ENCODE data around the gene MTHFS. TPM values are rescaled to one million over a fixed set of nuclear protein-coding genes. Genes with fewer than 3 reads are reported as not detected.
"Not testable (repeated sequence)": the region's sequence is repeated elsewhere in the genome, so short reads cannot be mapped to it uniquely, and the experiment has no call there.

Gene MTHFS
- polyA plus RNA-seq, 3 donors: 32.9 to 36.0 (median 33.8) TPM

DNA sequence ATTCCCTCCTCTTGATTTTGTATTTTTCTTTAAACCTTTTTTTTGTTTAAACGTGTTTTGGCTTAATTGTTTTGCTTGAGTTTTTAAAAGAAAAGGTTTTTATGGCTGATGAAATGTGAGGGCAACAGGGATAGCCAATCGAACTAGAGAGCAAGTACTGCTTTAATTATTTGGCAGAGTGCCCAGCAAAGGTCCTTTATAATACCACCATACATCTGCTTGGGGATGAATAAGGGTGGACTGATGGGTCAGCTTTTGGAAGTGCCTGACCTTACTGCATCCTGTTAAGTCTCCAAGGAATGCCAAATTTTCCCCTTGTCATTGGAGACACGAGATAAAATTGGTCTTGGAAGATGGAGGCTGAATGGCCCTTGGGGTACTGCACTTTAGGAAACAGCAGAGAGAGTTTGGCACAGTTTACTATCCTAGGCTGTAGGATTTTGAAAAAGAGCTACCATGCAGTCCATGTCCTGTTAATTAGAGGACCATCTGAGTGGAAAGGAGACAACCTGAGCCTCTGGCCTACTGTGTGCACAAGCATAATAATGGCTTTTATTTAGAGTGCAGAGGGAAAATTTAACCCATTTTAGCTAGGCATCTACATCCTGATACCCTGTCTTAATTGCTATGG, 19.8 kb upstream of the MTHFS start:
- no peak for DNase-seq (ENCODE audit: low read depth in 3 of 3, low spot score in 2 of 3)

DNA sequence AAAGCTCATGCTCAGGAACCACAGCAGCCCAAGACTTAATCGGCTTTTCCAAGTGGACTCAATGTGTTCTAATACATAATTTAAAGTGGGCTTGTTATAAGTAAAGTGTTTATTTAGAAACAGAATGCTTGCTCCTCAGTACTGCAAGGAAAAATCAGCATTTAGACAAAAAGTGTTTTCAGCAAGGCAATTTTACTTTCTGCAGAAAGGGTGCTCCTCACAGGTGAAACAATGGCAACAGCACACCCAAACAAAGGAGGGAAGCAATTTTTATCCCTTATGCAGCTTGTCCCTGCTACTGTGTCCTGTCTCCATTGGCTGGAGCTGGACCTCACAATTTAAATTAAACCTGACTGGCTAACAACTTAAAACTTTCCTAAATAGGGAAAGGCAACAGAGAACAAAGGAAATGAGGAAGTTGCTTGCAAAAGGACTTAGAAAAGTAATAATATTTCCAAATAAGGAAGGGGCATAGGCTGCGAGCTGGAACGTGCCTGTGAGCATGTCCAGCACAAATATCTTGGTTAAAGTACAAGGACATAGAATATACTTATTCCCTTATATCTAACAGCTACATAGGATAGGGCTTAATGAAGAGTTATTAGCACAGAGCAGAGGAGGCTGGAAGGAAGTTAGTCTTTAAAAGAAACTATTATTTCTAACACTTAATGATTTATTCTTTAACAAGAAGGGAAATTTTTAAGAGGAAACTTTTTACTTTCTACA, 19.1 kb upstream of the MTHFS start:
- not testable (repeated sequence) for DNase-seq (ENCODE audit: low read depth in 3 of 3, low spot score in 2 of 3)

DNA sequence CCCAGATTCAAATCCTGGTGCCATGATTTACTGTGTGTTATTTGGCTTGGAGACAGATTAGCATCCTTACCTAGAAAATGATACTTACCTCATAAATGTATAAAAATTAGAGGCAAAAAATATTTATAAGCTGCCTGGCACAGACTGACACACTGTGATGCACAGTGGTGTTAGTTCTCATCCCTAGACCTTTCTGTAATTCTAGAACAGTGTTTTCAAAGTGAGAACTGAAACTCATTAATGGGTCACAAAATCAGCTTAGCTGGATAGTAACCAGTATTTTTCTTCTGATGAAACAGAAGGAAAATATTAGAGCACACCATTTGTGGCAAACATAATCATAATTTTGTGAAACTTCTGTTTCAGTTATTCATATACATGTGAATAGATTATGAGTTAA, 17.9 kb upstream of the MTHFS start:
- no peak for DNase-seq (ENCODE audit: low read depth in 3 of 3, low spot score in 2 of 3)

DNA sequence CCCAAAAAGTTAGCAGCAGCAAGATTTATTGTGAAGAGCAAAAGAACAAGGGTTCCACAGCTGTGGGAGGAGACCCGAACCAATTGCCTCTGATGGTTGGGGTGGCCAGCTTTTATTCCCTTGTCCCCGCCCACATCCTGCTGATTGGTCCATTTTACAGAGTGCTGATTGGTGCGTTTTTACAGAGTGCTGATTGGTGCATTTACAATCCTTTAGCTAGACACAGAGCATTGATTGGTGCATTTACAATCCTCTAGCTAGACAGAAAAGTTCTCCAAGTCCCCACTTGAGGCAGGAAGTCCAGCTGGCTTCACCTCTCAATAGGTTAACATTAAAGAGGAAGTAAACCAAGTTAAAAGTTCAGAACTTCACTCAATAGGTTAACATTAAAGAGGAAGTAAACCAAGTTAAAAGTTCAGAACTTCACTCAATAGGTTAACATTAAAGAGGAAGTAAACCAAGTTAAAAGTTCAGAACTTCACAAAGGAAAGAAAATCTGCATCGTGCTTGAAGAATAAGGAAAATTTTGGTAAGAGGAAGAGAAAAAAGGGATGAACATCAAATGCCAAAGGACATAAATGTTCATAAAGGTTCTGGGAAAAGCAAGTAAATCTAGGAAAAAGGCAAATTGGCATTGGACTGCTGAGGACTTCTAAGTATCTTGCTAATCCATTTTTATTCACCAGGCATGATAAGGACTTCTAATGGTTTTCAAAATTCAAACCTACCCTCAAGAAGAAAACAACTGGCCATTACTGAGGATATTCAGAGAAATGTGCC, 12.9 kb upstream of the MTHFS start:
- not testable (repeated sequence) for DNase-seq (ENCODE audit: low read depth in 3 of 3, low spot score in 2 of 3)

DNA sequence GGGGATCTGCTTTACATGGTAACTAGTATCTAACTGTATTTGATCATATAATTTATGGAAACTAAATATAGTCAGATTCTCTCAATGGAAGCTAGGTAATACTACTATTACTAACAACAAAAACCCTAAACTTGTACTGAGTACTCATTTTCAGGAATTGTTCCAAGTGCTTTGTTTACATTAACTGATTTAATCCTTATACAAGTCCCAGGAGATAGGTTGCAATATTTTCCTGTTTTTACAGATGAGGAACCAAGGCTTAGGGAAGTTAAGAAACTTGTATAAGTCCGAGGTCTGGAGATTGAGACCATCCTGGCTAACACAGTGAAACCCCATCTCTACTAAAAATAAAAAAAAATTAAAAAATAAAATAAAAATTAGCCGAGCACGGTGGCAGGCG, 7.5 kb upstream of the MTHFS start:
- no peak for DNase-seq (ENCODE audit: low read depth in 3 of 3, low spot score in 2 of 3)

DNA sequence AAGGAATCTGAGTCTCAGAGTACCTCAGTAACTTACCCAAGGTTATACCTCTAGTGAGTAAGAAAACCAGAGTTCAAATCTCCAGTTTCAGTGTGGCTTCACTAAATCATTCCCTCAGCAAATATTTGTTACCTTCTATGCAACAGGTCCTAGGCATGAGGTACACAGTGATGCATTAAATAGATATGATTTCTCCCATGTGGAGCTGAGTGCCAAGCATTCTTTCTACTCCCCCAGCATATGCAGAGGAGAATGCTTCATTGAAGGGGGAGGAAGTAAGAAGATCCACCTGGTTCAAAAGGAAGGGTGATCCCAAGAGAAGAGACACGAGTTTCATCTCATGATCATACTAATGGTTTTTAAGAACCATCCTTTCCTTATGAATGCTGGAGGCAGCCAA, 6.8 kb upstream of the MTHFS start:
- no peak for DNase-seq (ENCODE audit: low read depth in 3 of 3, low spot score in 2 of 3)

DNA sequence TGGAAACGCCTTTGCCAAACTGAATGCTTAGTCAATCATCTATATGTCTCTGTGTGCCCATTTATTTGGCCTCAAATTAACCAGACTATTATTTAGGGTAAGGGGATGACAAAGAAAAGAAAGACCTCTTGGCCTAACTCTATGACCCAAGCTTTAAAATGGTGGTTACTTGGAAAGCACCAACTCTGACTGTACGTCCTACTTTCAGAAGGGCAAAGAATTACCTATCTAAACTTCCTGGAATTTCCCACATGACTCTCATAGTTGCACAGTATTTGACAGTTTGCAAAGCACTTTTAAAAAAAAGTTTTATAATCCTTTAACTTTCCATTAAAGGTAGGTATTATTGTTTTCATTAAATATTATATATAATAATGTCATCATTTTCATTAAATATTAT, 6.3 kb upstream of the MTHFS start:
- no peak for DNase-seq (ENCODE audit: low read depth in 3 of 3, low spot score in 2 of 3)

DNA sequence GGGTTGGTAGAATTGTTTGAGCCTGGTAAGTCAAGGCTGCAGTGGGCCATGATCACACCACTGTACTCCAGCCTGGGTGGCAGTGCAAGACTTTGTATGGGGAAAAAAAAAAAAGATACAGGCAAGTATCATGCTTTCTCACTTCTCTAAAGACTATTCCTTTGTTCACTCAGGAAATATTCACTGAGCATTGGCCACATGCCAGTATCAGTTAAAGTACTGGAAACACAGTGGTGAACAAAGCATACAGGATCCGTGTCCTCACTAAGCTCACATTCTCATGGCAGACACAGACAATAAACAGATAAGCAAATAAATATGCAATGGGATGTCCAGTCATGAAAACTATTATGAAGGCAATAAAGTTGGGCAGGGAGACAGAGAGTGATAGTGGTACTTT, 5.1 kb upstream of the MTHFS start:
- DNase-seq (ENCODE audit: low read depth in 3 of 3, low spot score in 2 of 3): no peak

DNA sequence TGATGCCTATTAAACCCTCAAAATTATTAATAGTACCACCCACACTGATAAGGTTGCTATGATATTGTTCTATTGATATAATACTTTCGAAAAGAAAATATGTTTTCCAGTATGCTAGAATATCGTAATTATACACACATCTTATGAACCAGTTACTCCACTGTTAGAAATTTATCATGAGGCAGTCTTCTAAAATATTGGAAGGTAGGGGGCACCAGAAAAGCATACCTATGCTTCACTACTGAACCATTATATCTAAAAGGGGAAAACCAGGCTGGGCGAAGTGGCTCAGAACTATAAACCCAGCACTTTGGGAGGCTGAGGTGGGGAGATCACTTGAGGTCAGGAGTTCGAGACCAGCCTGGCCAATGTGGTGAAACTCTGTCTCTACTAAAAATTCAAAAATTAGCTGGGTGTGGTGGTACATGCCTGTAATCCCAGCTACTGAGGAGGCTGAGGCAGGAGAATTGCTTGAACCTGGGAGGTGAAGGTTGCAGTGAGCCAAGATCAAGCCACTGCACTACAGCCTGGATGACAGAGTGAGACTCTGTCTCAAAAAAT, 4.1 kb upstream of the MTHFS start:
- DNase-seq (ENCODE audit: low read depth in 3 of 3, low spot score in 2 of 3): not testable (repeated sequence)

DNA sequence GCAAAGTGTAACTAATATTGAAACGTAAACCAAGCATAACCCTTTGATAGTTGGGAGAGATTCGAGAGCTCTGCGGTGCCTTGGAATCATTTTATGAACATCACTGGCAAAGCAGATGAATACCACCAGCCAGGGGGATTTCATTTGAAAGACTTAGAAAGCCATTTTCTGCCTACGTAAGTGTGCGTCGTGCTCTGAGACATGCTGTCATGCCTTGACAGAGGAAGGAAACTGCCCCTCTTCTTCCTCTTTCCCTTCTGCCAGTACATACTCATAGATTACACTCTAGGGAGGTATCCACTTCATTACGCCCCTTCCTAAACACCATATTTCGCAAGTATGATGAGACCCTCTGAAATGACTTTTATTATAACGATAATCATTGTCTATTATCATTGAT, 3.3 kb upstream of the MTHFS start:
- no peak for DNase-seq (ENCODE audit: low read depth in 3 of 3, low spot score in 2 of 3)

DNA sequence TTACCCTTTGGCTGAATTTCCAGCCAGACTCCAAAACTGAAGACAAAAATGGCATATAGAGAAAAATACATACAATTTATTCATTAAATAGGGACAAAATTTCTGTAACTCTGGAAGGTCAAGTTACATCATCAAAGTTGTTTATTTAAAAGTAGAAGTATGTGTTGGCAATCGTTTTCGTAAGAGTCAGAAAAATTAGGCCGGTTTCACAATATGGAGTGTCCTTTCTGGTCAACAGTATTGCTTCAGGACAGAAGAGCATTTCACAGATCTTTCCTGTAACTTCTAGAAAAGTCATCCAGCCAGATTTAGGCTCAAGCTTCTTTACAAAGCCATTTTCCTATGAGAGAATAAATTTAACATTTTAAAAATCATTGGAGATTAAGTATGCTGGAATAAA, 2.0 kb upstream of the MTHFS start:
- not testable (repeated sequence) for DNase-seq (ENCODE audit: low read depth in 3 of 3, low spot score in 2 of 3)

DNA sequence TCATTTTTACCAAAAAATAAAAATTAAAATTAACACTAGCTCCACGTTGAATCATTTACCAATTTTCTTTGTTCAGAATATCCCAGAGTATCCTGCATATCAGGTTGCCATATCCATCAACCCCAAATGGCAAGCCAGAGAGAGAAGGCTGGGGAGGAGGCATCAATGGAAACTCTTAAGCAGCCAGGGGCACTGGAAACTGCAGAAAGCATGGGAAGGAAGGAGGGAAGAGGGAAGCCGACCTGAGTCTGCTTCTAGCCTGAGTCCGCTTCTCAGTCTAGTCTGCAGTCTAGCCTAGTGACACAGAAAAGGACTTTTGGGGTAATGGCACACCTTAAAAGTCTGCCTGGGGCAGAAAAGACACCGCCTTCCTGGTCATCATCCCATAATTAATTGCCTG, 1.6 kb upstream of the MTHFS start:
- no peak for DNase-seq (ENCODE audit: low read depth in 3 of 3, low spot score in 2 of 3)

DNA sequence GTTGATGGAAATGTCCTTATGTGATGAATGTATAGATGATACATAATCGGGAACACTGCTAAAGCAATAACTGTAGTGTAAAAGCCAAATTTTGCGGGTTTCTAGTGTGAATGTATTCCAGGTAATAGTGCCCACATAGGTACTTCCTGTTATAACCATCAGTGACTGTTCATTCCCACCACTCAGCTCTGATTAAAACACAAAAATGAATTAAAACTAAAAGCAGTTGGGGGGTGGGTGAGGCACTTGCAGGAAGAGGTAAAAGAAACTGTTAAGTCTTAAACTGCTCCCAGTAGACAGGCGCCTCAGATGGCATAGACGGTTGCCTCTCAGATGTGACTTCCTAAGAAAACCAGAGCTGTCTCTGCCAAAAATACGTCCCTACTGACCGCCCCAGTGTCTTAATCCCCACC, 893 bp upstream of the MTHFS start:
- no peak for DNase-seq (ENCODE audit: low read depth in 3 of 3, low spot score in 2 of 3)

DNA sequence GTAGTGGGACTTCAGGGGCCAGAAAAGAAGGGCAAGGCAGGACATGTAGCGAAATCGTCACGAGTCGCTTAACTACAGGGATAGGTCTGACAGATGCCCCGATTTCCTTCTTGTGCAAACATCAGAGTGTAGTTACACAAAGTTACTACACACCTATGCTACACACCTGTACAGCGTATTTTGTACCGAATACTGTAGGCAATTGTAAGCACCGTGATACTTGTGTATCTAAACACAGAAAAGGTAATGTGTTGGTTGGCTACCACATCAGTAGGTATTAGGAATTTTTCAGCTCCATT, 515 bp upstream of the MTHFS start:
- DNase-seq (ENCODE audit: low read depth in 3 of 3, low spot score in 2 of 3): peak in 1 of 3 donors; percentile 31

DNA sequence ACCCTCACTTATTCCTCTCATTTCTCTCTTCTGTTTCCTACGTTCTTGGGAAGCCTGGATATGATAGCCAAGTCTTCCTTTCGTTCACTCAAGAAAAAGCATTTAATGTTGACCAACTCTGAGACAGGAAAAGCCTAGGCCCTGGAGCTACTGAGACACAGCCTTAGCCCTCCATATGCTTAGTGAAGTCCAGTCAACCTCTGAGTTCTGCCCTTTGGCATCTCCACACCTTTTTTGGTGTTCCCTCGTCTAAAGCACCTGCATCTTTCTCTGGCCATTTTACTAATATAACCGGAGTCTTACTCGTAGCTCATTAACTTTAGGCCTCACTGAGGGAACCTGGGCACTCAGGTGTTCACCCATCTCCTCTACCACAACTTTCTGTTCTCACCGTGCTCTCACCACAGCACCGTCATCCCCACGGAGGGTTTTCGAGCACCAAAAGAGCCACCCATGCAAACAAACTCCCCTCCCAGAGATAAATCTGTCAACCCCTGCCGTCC, 632 bp downstream of the MTHFS start:
- peak in 1 of 3 donors; percentile 10 for DNase-seq (ENCODE audit: low read depth in 3 of 3, low spot score in 2 of 3)

DNA sequence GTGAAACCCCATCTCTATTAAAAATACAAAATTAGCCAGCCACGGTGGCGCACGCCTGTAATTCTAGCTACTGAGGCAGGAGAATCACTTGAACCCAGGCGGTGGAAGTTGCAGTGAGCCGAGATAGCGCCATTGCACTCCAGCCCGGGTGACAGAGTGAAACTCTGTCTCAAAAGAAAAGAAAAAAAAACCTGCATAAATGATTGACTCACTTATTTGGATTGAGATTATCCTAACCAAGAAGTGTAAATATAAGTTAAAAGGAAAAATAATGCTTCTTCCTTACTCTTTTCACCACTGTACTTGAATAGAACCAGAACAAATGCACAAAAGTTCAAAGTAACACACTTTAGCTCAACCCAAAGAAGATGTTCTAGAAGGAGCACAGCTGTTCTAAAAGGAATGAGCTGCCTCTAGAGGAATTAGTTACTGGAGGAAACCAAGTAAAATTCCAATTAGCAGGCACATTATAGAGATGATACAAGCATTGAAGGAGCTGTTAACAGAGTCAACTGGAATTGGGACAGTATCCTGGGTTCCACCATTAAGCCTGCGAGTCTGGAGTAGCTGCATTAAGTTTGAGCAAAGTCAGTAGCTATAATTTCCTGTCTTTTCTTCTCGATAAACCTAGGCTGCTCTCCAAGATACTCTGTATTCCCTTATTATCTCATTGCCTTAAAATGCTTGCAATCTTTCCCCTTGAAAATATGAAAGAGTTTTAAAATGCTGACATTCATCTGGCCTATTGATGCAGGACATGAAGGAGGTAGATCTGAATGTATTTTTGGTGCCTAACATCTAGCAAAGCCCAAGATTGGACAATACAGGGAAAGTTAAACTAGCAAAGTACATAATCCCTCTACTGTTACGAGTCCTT, 9.5 kb downstream of the MTHFS start:
- DNase-seq (ENCODE audit: low read depth in 3 of 3, low spot score in 2 of 3): no peak

DNA sequence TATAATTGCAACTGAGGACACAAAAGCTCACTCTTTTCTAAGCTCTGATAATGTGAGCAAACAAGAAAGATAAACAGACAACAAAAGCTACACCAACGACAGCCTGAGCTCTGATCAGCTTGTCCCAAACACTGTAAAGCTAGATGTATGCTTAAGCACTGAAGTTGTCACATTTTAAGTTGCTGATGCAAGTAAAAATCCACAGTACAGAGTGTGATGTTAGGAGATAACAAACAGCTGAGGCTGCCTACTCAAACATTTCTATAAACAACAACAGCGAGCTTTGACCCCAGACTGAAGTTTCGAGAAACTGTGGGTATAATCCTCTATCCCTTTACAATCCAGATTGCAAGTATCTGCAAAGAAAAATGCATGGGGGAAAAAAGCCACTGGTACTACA, 10.7 kb downstream of the MTHFS start:
- no peak for DNase-seq (ENCODE audit: low read depth in 3 of 3, low spot score in 2 of 3)

DNA sequence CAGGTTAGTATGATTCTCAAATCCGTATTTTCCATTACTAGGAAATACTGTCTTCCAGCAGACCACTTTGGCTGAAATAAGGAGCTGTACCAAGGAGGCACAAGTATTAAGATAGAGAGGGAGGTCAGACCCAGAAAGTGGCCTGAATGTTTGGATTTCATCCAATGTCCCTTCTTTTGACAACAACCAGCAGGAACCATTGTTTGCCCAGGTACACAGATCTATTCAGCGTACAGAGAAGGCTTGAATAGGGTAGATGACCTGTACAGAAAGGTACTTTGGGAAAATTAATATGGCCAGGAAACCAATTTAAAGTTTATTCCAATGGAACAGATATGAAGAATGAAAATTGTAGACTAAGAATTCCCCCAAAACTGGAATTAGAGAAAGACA, 12.6 kb downstream of the MTHFS start:
- no peak for DNase-seq (ENCODE audit: low read depth in 3 of 3, low spot score in 2 of 3)

DNA sequence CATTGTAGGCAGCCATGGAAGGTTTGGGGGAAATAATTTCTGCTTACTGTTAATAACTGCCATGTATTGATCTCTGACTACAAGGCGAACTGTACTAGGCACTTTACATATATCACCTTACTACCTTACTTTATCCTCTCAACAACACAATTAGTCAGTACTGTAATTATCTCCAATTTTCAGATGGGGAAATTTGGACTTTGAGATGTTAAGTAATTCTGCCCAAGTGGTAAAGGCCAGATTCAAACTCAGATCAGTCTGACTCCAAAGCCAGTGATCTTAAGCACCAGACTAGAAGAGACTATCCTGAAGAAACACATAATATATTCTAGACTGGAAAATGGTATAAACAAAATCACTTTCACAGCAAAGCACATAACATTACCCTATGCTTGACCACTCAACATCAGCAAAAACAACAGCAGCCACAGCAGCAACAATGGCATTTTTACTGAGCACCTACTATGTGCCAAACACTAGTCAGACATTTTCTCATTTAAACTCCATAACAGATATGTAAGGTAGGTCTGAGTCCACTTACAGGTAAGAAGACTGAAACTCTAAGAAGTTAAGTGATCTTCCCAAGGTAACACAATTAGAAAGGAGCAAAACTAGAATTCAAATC, 13.1 kb downstream of the MTHFS start:
- DNase-seq (ENCODE audit: low read depth in 3 of 3, low spot score in 2 of 3): no peak

DNA sequence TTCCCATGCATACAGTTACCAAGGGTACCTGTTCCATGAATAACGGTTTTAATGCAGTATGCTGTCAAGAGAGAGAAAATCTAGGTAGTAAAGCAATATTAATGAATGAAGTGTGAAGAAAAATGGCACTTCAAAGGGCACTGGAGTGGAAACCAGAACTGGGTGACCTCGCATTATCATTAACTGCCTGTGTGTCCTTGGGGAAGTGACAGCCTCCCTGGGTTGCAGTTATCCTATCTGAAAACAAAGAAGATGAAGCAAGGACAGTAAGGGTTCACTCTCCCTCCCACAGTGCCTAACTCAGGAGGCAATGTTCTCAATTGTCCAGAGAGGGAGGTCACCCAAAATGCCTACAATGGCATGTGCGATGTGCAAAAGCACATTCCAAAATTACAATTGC, 15.1 kb downstream of the MTHFS start:
- no peak for DNase-seq (ENCODE audit: low read depth in 3 of 3, low spot score in 2 of 3)
